Smooth muscle cell (in vitro differentiated cells): ENCODE data around the gene NTM. TPM values are rescaled to one million over a fixed set of nuclear protein-coding genes. Genes with fewer than 3 reads are reported as not detected.

Experiments used
- DNase-seq: peaks from one replicate; lab custom pipeline; 2025; ENCODE audit not compliant: unreplicated experiment; lab: John Stamatoyannopoulos, UW
- H2AFZ ChIP-seq: fragments of 200-600 bp; sonication (generic); 2 replicates; pipeline ENCODE4 v1.6.0; 2016; ENCODE audit warnings: antibody characterized with exemption, low read depth, mild to moderate bottlenecking
- H3F3A ChIP-seq: fragments of 200-600 bp; sonication (generic); 2 replicates; pipeline ENCODE4 v1.6.0; 2017; ENCODE audit warnings: antibody characterized with exemption, low read depth
- H3K27ac ChIP-seq: fragments of 200-600 bp; sonication (generic); 2 replicates; pipeline ENCODE4 v1.5.1; 2016; ENCODE audit warnings: low read depth, mild to moderate bottlenecking
- H3K27me3 ChIP-seq: fragments of 200-600 bp; sonication (generic); 2 replicates; pipeline ENCODE4 v1.6.1; 2016; ENCODE audit warnings: low read depth, mild to moderate bottlenecking
- H3K36me3 ChIP-seq: fragments of 200-600 bp; sonication (generic); 2 replicates; pipeline ENCODE4 v1.5.1; 2016; ENCODE audit warnings: low read depth
- H3K4me1 ChIP-seq: fragments of 200-600 bp; sonication (generic); 2 replicates; pipeline ENCODE4 v1.5.1; 2016; ENCODE audit warnings: low read depth
- H3K4me2 ChIP-seq: fragments of 200-600 bp; sonication (generic); 2 replicates; pipeline ENCODE4 v1.6.0; 2016; ENCODE audit warnings: mild to moderate bottlenecking
- H3K4me3 ChIP-seq: fragments of 200-600 bp; sonication (generic); 2 replicates; pipeline ENCODE4 v1.5.1; 2016; ENCODE audit warnings: mild to moderate bottlenecking
- H3K79me2 ChIP-seq: fragments of 200-600 bp; sonication (generic); 2 replicates; pipeline ENCODE4 v1.6.0; 2016; ENCODE audit warnings: low read depth, mild to moderate bottlenecking
- H3K9ac ChIP-seq: fragments of 200-600 bp; sonication (generic); 2 replicates; pipeline ENCODE4 v1.6.0; 2016; ENCODE audit warnings: low read depth
- H3K9me3 ChIP-seq: fragments of 200-600 bp; sonication (generic); replicated peaks from 2 replicates; pipeline ENCODE4 v1.5.1; 2016; ENCODE audit warnings: low read depth
- H4K20me1 ChIP-seq: fragments of 200-600 bp; sonication (generic); 2 replicates; pipeline ENCODE4 v1.6.0; 2016; ENCODE audit warnings: low read depth
- WGBS: methylation state at CpG from one replicate; pipeline ENCODE4 v1.1.7; 2016; ENCODE audit warnings: low lambda C conversion rate; 5-methylcytosine and 5-hydroxymethylcytosine counted together
- polyA plus RNA-seq: library from polyadenylated mRNA; unstranded; fragments of >200 nt; fragmentation: Nextera tagmentation; extraction: Ambion mirVana; gene quantifications from 2 replicates; pipeline ENCODE4 v1.2.1, GENCODE V29; 2016
- total RNA-seq: library from RNA; depleted of rRNA; stranded (reverse); fragments of >200 nt; gene quantifications from 2 replicates; pipeline ENCODE4 v1.2.3, GENCODE V29; 2014
- TF ChIP-seq, protein P1 (sequence below): fragments of 200-600 bp; sonication (generic); IDR thresholded peaks from 2 replicates; pipeline ENCODE4 v1.5.1; 2017; ENCODE audit warnings: borderline replicate concordance, mild to moderate bottlenecking, antibody characterized with exemption; ENCODE audit not compliant: insufficient read depth, poor library complexity, severe bottlenecking

Gene NTM
- total and polyA plus RNA-seq, 2 experiments from 2014 or later = 68.9 to 123 TPM

DNA sequence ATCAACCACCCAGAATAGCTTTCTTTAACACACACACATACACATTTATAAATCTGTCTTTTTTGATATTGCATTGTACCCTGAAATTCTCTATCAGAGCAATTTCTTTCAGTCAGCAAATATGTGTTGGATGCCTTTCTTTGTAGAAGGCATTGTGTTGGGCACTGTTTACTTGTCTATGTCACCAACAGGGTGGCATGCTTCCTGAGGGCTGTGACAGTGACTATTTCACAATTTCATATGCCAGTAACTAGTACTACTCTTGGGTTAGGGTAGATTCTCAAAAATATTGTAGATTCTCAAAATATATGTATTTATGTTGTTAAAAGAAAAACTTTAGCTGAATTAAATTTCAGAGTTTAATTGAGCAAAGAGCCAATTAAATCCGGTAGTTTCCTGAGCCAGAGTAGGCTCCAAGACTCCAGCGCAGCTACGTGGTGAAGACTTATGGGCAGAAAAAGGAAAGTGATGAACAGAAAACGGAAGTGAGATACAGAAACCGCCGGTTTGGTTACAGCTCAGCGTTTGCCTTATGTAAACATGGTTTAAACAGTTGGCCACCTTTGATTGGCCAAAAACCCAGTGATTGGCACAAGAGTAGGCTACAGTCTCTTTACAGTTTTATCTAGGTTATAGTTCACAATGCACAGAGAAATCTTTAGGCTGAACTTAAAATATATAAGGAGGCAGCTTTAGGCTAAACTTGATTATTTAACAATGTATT, 723.3 kb downstream of the NTM start:
- WGBS = 90% methylated on average over 7 of the region's 7 CpGs
- TF ChIP-seq, protein P1, sequence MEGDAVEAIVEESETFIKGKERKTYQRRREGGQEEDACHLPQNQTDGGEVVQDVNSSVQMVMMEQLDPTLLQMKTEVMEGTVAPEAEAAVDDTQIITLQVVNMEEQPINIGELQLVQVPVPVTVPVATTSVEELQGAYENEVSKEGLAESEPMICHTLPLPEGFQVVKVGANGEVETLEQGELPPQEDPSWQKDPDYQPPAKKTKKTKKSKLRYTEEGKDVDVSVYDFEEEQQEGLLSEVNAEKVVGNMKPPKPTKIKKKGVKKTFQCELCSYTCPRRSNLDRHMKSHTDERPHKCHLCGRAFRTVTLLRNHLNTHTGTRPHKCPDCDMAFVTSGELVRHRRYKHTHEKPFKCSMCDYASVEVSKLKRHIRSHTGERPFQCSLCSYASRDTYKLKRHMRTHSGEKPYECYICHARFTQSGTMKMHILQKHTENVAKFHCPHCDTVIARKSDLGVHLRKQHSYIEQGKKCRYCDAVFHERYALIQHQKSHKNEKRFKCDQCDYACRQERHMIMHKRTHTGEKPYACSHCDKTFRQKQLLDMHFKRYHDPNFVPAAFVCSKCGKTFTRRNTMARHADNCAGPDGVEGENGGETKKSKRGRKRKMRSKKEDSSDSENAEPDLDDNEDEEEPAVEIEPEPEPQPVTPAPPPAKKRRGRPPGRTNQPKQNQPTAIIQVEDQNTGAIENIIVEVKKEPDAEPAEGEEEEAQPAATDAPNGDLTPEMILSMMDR = no peak
- no peak overlapping the region for H3K4me2 ChIP-seq

DNA sequence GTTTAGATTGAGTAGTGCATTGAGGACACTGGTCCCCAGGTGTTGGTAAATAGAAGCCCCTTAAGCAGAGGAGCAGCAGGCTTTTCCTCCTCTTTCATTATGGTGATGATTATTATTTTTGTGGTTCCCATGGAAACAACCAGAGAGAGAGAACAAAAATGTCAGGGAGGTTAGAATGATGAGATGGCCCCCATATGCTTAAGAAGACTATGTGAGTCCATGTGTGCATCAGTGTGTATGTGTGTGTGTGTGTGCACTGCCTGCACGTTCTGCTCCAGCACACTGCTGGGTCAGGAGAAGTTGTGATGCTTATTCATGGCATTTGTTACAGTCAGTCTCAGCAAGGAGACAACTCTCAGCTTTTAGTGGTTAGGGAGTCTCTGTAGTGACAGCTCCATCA, 724.2 kb downstream of the NTM start:
- Histone ChIP-seq H3K4me2 (no peak overlapping the region), H3K9me3 (no peaks in the 10 kb centered on the region), H2AFZ (no peak overlapping the region), H3K79me2 (no peaks in the 10 kb centered on the region), H3K4me1 (peaks cover 4% of the 10 kb centered on the region), H3K27me3 (no peaks in the 10 kb centered on the region), H3K9ac (no peak overlapping the region), H3K27ac (no peak overlapping the region), H3K4me3 (no peak overlapping the region), H3F3A (no peaks in the 10 kb centered on the region), H4K20me1 (no peaks in the 10 kb centered on the region), H3K36me3 (no peaks in the 10 kb centered on the region)
- no peak for DNase-seq
- 100% methylated on average over 1 of the region's 1 CpG for WGBS
- TF ChIP-seq, protein P1 = no peak

More for the DNA sequence above, 723.3 kb downstream of the NTM start:
- Histone ChIP-seq H3K27me3 (no peaks in the 10 kb centered on the region), H4K20me1 (no peaks in the 10 kb centered on the region), H3F3A (no peaks in the 10 kb centered on the region), H3K9me3 (no peaks in the 10 kb centered on the region), H3K79me2 (no peaks in the 10 kb centered on the region), H3K9ac (no peak overlapping the region), H2AFZ (no peak overlapping the region), H3K4me1 (no peaks in the 10 kb centered on the region), H3K4me3 (no peak overlapping the region), H3K27ac (no peak overlapping the region), H3K36me3 (no peaks in the 10 kb centered on the region)
- no peak for DNase-seq

DNA sequence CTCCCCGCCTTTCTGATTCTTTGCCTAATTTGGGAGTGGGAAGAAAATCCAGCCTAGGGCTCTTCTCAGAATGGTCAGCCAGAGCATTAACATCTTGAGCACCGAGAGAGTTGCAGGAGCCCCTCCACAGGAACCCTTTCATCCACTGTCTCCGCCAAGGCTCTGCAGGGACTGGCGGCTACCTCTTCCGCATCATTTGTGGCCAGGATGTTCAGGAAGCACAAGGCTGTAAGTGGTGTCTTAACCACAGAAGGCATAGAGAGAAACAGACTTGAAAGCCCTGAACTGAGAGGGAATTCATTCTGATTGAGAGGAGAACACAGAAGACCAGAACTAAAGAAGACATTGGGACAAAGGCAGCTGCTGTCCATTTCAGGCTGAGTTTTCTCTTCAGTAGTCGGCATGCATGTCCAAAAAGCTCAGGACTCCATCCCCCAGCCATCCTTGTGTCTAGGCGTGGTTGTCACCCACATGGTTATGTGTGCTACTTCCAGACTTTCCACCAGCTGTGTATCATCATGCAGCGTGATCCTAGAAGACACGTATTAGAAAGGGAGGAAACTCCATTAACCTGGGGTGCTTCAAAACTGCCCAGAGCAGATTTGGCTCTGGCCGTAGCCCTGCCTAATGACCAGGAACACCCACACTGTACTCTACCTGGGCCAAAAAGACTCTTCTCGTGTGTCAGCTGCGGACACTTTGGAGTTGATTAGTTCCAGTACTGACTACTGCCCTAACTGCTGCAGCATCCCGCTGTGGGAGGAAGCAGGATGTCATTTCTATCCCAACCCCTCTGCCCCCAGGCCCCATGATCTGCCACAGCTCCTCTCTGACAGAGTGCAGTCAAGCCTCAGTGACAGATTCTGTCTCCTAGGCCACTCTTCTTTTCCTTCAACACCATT, 725.1 kb downstream of the NTM start:
- H3K9ac ChIP-seq = no peak overlapping the region
- no peaks in the 10 kb centered on the region for H3F3A ChIP-seq
- no peak overlapping the region for H3K27ac ChIP-seq
- no peak overlapping the region for H2AFZ ChIP-seq
- H3K4me2 ChIP-seq = no peak overlapping the region
- no peaks in the 10 kb centered on the region for H3K36me3 ChIP-seq
- peaks cover 7% of the 10 kb centered on the region for H3K4me1 ChIP-seq
- no peaks in the 10 kb centered on the region for H3K79me2 ChIP-seq
- WGBS = 85% methylated on average over 13 of the region's 13 CpGs
- no peak overlapping the region for H3K4me3 ChIP-seq
- TF ChIP-seq, protein P1 = no peak
- H3K9me3 ChIP-seq = no peaks in the 10 kb centered on the region
- no peak for DNase-seq
- H3K27me3 ChIP-seq = no peaks in the 10 kb centered on the region
- H4K20me1 ChIP-seq = no peaks in the 10 kb centered on the region
